ENCODE results near the gene ZIC5.

Gene ZIC5

DNA sequence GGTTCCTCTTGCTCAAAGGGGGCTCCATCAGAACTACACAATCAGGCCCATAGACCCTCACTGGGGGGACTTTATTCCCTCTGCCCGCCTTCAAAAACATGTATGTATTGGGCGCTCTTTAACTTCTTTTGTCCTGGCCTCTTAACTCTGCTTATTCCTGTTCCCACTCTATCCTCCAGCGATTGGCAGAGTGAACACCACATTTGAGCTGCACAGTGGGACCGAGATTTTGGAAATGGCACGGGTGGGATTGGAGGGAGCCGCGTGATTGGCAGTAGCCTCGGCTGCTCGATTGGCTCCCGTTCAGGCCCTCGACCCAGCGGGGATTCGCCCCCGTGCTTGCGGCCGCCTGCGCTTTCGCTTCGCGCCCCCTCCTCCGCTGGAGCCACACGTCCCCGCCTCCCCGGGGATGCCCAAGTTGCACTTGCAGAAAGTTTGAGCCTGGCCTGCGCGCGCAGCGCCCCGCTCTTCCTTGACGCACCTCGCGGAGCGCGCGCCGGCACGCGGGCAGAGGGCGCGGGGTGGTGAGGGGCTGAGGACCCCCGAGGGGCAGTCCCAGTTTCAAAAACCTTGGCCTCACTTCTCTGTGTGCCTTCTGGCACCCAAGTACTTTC lies at the start of gene ZIC5:
TSS of gene ZIC5 (minus strand) at position 192 of the 614 bp plus-strand sequence. CDS start at position 28, 164 bp downstream.
- no peak for DNase-seq

DNA sequence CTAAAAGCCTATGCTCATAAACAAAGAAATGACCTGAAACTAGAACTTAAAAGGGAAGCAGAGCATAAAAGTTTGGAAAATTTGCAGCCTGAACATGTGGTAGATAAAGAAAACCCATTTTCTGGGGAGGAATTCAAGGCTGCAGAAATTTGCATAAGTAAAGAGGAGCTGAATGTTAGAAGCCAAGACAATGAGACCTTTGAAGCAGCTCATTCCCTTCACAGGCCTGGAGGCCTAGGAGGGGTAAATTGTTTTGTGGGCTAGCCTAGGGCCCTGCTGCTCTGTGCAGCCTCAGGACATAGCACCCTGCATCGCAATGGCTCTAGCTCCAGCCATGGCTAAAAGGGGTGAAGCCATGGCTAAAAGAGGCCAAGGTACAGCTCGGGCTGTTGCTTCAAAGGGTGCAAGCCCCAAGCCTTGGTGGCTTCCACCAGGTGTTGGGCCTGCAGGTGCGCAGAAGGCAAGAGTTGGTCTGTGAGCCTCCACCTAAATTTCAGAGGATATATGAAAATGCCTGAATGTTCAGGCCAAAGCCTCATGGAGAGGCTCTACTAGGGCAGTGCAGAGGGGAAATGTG lies 48.3 kb upstream of the ZIC5 start:
- no peak for DNase-seq

DNA sequence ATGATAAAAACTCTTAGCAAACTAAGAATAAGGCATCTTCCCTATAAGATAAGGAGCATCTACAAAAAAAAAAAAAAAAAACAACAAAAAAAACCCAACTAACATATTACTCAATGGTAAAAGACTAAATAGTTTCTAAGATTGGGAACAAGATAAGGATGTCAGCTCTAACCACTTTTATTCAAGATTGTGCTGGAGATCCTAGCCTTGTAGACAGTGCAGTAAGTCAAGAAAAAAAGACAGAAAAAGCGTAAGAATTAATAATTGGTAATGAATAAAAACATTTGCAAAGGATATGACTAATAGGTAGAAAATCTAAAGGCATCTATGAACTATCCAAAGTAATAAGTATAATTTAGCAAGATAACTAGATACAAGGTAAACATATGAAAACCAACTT lies 43.1 kb upstream of the ZIC5 start:
- no peak for DNase-seq

DNA sequence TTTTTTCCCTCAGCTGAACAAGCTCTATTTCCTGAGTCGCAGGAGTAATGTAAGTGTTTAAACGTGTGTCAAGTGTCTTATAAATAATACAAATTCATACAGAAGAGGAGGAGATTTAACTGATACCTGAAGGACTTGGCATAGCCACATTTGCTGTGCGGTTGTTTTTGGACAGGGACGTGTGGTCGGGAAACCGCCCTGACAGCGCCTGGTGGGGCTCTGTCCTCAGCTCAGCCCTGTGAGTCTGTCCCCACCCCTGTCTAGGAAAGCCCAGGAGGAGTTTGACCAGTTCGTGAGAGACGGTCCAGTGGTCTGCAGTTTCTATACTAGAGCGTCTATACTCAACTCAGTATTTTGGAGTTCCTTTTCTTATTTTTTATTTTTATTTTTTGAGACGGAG lies 26.7 kb upstream of the ZIC5 start:
- no peak for DNase-seq

DNA sequence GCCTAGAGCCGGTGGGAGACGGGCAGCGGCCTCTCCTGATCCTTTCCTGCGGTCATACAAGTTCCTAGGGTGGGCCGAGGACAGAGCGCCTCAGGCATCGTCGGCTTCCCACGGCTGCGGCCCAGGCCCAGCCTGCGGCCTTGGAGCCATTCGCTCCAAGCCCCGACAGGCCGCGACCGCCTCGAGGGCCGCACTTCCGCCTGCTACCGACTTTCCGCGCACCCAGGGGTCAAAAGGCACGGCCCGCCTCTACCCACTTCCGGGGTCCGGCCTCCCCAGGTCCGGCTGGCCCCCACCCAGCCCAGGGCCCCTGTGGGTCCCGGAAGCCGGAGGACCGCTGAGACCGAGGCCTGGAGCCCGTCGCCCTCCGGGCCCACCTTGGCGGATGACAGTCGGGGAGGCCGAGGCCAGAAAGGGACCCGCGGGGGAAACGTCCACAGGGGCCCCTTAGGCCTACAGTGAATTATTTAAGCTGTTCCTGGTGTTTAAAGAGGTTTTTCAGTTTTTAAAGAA lies 26.2 kb upstream of the ZIC5 start:
- DNase-seq: no peak

DNA sequence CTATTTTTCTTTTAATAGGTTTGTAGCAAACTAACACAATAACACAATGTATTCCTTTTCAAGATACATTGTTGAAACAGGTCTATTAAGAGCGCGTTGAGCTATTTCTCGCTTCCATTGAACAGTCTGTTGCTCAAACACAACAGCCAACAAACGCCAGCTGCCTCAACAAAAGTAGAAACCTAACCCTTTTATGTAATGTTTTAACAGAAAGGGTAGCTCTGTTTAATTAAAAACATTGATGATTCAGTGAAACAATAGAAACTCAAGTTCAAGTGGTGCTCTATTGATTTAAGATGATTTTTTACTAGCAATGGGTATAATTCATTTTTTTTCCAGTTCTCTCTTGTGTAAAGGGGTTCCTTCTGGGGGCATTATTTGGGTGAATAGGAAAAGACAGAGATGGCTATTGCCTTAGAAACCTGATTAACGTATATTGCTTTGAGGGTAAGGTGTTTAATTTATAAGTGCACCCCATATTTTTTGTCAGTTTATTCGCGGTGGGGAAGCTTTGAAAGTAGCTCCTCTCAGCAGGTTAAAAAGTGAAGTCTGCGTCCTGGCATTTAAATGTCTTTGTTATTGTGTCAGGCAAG lies 24.9 kb upstream of the ZIC5 start:
- no peak for DNase-seq

DNA sequence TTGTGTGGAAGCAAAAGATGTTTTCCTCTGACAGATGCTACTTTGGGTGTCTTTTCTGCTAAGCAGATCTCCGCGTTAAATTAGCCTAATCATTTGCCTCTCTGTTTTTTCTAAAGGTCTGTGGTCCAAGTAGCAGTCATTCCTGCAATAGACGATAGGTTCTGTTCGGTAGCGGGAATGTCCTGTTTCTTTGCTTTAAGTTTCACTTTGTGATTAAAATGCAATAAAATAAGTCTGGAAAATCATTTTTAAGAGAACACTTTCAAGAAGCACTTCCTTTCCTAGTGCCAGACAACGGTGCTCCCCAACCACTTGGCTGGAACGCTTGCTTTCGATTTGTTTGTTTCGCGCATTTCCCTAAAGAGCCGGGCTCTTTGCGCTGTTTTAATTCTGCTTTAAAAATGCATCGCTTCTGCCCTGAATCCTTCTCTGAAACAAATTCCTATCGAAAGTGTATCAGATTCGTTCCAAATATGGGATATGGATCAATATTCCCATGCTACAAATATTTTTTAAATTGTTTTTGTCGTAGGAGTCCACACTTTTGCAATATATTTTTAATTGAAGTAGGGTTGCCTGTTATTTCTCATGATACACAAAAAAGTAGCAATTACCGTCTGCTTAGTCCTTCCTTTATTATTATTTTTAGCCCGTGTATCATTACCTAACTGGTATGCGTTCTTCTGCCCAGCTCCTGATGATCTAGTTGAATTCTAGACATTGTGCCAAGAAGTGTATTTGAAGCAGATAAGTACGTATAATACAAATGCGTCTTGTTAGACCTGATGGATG lies 24.2 kb upstream of the ZIC5 start:
- DNase-seq: no peak

DNA sequence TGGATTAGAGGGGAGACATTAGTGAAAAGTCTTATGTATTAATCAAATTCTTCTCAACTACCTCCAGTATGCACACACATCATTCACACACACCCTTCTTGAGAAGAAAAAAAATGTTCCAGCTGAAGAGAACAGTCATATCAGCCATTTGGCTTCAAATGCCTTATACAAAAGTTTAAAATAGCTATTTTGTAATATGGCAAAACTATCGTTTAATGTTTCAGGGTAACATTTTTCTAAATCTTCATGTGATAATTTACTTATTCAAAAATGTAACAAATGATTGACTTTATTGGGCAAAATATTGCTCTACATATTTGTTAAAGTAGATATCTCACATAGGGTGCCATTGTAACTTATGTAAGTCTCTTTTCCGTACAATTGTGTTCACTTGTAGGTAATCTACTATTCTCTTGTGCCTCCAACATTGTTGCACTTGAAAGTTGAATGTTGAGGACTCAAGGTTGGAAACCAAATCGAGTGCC lies 23.6 kb upstream of the ZIC5 start:
- DNase-seq: no peak

DNA sequence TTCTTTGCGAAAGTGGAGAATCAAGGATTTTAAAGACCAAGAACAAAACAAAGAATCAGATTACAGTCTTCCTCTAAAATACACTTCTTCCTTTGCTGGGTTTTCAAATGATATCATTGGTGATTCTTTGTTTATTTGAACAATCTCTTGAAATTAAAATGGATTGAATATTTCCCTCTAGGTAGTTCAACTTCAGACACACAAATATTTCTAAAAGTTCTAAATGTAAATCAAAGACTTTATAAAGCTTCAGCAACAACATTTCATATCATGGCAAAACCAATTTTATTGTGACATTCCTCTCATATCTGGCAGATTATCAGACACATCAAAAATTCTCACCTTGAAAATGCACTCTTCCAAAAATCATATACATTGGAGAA lies 23.1 kb upstream of the ZIC5 start:
- no peak for DNase-seq

DNA sequence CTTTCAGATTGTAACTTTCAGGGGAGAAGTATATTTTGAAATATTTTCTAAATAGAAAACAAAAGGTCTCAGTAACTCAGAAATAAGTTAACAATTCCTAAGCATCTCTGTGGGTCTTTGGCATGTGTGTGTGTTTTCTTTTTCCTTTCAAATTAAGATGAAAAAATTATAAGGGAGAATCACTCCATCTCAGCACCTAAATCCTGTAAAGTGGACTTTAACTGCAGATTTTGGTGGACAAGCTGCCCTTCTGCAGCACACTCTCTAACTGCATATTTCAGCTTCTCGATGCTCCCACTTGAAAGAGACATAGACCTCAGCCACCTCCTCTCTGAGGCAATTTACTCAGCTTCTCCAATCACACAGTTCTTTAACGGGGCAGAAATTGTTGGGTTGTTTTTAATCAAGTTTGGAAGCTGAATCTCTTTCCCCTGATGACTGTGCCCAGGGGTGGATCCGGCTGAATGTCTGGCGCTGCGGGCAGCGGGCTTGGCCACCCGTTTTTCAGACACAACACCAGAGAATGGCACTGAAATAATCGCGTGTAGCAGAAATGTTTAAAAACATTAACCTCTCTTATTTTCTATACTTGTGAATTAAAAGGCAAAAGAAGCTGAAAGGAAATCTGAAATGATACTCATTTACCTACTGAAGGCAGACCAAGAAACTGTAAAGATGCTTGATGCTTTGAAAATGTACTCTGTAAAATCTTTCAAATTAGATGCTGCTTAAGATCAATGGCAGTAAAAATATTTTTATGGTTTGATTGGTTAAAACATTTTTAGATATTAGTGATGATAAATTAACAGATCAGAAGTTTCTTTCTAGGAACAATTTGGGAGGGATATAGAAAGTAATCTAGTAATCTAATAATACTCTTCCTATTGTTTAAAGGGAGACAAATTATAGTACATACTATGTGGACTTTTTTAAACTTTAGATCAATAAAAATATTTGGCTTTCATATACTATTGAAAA lies 22.4 kb upstream of the ZIC5 start:
- DNase-seq: no peak

DNA sequence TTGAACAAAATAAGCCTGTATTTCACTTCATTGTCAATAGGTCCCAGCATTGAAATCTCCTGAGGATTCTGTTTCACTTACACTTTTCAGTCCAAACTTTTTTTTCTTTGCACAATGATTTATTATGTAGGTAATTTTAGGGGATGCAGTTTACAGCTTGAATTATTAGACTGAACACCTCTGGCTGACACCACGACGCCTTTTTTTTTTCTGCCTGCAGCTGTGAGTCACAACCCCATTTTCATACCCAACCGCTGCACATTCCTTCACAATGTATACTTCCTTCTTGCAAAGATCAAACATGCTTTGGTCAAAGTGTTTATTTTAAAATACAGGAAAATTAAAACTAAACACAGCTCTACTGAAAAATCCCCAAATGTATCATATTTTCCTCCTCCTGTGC lies 21.4 kb upstream of the ZIC5 start:
- no peak for DNase-seq

DNA sequence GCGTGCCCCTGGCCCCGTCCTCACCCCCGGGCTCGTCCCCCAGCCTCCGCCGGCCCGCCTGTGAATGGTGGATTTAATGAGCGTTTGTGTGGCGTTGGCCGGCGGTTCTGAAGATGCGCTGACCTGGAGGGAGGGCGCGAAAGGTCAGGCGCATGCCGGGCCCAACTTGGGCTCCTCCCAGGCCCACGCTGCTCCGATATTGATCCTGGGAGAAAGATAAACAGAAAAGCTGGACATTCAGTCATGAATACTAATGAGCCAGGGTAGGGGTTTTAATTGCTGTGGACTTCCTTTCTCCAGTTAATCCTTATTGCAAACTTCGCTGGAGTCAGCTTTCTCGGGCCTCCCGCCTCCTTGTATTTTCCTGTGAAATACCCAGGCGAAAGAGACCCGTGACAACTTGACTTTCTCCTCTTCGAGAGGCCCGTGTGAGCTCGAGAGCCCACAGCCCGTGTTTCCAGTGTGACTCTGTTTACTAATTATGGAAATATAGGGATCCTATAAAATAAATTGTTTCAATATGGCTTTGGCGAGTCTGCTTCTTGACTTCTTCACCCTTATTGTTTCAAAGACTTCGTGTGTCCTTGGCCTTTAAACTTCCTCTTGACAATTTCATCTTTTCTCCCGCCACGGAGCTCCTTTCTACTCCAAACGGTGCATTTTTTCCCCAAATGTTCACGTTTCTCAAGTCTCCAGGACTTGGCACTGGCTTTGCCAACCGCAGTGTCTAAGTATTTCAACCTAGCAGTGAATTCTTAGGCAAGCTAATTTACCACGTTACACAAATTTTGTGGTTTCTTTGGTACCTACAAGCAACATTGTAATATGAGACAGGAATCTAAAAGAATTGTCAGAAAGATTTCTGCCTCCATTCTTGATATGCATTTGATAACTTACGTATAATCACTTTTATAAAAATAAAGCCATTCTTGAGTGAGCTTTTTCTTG lies 20.5 kb upstream of the ZIC5 start:
- DNase-seq: no peak

DNA sequence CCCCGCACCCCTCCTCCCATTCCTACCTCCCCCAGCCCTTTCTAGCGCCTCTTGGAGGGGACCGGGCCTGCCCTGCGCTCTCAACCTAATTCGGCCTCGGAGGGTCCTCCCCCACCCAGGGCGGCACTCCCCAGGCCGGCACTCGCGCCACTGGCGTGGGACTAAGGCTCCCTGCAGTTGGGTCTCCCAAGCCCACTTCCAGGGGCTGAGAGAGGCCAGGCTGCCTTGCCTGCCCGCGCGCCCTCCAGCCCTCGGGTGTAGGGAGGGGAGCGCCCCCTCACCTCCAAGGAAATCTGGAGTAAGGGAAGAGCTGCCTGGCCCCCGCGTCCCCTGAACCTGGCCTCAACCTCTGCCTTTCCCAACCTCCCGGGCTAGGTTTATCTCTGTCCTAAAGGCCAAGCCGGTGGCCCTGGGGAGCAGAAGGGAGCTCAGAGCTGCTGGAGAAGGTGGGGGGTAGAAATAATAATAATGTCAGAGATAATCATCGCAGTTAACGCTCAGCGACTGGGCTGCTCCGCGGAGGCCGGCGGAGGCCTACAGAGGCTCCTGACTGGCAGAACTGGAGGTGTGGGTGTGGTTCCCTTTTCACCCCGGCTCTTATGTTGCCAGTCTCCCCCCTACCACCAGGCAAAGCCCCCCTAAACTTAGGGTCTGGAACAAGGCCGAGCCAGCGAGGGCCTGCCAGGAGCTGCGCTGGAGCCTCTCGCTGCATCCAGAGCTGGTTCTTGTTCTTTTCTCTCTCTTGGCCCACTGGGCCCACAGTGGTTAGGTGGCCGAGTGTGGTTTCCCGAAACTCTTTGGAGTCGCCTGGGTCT lies 19.7 kb upstream of the ZIC5 start:
- no peak for DNase-seq

DNA sequence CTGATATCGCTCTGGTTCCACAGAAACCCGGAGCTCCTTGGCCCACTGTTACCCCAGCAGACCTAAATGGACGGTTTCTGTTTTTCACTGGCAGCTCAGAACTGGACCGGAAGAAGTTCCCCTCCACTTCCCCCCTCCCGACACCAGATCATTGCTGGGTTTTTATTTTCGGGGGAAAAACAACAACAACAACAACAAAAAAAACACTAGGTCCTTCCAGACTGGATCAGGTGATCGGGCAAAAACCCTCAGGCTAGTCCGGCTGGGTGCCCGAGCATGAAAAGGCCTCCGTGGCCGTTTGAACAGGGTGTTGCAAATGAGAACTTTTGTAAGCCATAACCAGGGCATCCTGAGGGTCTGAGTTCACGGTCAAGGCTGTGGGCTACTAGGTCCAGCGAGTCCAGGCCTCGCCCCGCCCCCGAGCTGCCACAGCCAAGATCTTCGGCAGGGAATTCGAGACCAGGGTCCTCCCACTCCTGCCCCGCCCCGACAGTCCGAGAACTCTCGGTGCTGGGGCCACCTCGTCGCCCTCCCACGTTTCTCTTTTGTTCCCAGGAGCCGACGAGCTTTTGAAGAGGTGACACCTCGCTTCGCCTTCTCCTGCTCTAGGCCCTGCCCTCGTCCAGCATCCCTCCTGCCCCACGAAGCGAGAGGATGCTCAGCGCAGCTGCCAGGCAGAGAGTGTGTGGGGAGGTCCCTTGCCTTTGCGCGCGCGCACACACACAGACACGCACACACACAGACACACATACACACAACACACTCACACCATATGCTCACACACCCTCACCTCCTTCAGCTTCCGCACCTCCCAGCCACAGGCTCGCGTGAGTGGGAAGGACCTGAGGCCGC lies 18.8 kb upstream of the ZIC5 start:
- no peak for DNase-seq

DNA sequence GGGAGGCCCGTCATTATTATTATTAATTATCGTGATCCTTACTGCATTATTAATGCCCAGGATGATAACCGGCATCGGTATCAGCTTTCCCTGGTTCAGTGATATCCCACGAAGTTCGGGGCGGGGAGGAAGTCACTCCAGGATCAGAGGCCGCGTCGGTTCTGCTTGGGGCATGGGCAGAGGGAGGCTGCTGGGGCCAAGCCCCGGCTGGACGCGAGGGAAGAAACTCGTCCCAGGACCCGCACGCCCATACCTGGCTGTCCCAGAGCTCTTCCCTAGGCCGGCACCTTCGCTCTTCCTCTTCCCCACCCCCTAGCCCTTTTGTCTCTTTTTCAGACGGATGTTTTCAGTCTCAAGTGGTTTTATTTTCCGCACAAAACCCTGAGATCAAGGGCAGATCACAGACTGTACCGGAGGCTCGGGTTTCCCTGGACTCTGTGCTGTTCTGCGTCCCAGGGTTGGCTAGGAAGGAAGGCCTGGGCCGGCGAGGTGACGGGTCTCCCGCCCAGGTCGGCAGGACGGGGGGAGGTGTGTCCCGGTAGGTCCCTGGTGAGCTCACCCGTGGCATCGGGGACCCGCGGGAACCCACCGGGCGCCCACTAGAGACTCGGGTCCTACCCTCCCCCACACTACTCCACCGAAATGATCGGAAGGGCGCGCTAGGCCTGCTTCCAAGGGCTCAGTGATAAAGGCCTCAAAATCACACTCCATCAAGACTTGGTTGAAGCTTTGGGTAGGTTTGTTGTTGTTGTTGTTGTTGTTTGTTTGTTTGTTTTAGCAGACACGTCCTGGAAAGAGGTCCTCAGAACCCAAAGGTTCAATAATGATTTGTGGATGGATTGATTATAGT lies 17.9 kb upstream of the ZIC5 start:
- no peak for DNase-seq

DNA sequence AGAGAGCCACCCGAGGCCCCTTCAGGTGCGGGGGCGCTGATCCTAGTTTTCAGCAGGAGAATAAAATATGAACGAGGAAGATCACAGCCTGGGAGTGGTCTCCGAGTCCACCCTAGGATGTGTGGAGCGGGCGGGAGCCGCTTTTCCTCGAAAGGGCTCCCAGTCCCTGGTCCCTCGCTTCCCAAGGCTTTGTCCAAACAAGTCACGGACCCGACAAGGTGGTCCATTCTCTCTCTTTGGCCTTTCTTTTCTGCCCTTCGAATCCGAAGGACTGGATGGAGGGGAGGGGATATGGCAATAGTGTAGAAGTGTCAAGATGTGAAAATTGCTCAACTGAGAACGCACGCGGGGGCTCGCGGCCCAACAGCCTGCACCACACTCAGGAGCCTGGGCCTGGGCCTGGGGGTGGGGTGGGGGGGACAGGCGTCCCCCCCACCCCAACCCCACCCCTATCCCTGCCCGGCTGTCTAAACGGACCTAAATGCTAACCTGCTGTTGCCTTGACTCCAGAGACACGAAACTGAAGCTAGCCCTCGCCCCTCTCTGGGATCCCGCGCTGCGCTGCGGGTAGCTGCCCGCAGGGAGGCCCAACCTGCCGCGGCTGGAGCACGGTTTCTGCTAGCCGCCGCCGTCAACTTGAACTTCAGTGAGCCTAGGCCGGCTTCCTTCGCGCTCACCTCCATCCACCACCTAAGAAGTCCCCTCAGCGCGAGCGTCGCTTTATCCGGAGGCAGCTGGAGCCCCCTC lies 17.1 kb upstream of the ZIC5 start:
- no peak for DNase-seq

All from NCI-H187 treated with DMSO at 0.1 percent for 48 hours (cell line).